Activated naive CD4-positive, alpha-beta T cell treated with anti-CD3 and anti-CD28 coated beads, Interleukin-2, amount 50 U/mL, for 24 hours (primary cell): ENCODE results near the gene SGCA.

Source experiments
- H3K27ac Mint-ChIP-seq: one replicate; pipeline ENCODE4 v1.8.0; 2021; ENCODE audit warnings: mild to moderate bottlenecking, mixed read lengths
- H3K27me3 Mint-ChIP-seq: one replicate; pipeline ENCODE4 v1.8.0; 2021; ENCODE audit warnings: mixed read lengths
- H3K36me3 Mint-ChIP-seq: one replicate; pipeline ENCODE4 v1.8.0; 2021; ENCODE audit warnings: mixed read lengths
- H3K4me1 Mint-ChIP-seq: one replicate; pipeline ENCODE4 v1.8.0; 2021; ENCODE audit warnings: mixed read lengths
- H3K4me3 Mint-ChIP-seq: one replicate; pipeline ENCODE4 v1.8.0; 2021; ENCODE audit warnings: mild to moderate bottlenecking, mixed read lengths
- H3K9me3 Mint-ChIP-seq: one replicate; pipeline ENCODE4 v1.8.0; 2021; ENCODE audit warnings: mixed read lengths

SGCA gene

GRCh38 chr17:50199803-50200456 is 34.1 kb downstream of the SGCA start:
- Mint-ChIP-seq H3K4me1 (peaks cover 17% of the 10 kb centered on the region), H3K36me3 (no peaks in the 10 kb centered on the region), H3K27me3 (peaks cover 30% of the 10 kb centered on the region), H3K4me3 (peak overlapping the region; percentile 83), H3K27ac (no peak overlapping the region), H3K9me3 (no peaks in the 10 kb centered on the region)

GRCh38 chr17:50200457-50201275 is 34.9 kb downstream of the SGCA start:
- H3K4me3 Mint-ChIP-seq, result peak overlapping the region; percentile 83
- no peak overlapping the region for H3K27ac Mint-ChIP-seq

GRCh38 chr17:50201276-50201854 is 35.6 kb downstream of the SGCA start, which contains the start of gene COL1A1:
TSS of gene COL1A1 (minus strand) at chr17:50201631. CDS start at chr17:50201513, 118 bp downstream.
- Mint-ChIP-seq H3K4me1 (peaks cover 17% of the 10 kb centered on the region), H3K4me3 (peak within 1 kb of the TSS; percentile 83), H3K36me3 (no peaks in the 10 kb centered on the region), H3K27ac (no peak within 1 kb of the TSS), H3K9me3 (no peaks in the 10 kb centered on the region), H3K27me3 (peaks cover 41% of the 10 kb centered on the region)

More at GRCh38 chr17:50200457-50201275, 34.9 kb downstream of the SGCA start:
- Mint-ChIP-seq H3K4me1 (peaks cover 17% of the 10 kb centered on the region), H3K27me3 (peaks cover 36% of the 10 kb centered on the region), H3K36me3 (no peaks in the 10 kb centered on the region), H3K9me3 (no peaks in the 10 kb centered on the region)

GRCh38 chr17:50203086-50203485 is 37.3 kb downstream of the SGCA start:
- Mint-ChIP-seq H3K27ac (no peak overlapping the region), H3K36me3 (no peaks in the 10 kb centered on the region), H3K9me3 (no peaks in the 10 kb centered on the region), H3K4me3 (no peak overlapping the region), H3K27me3 (peaks cover 51% of the 10 kb centered on the region), H3K4me1 (peaks cover 17% of the 10 kb centered on the region)

GRCh38 chr17:50203604-50204345 is 38.0 kb downstream of the SGCA start:
- peaks cover 48% of the 10 kb centered on the region for H3K27me3 Mint-ChIP-seq
- no peak overlapping the region for H3K4me3 Mint-ChIP-seq
- peak overlapping the region; percentile 8 for H3K27ac Mint-ChIP-seq
- H3K4me1 Mint-ChIP-seq, result peaks cover 13% of the 10 kb centered on the region
- H3K36me3 Mint-ChIP-seq, result no peaks in the 10 kb centered on the region
- H3K9me3 Mint-ChIP-seq, result no peaks in the 10 kb centered on the region

- no peak overlapping the region for H3K4me3 Mint-ChIP-seq
- no peak overlapping the region for H3K27ac Mint-ChIP-seq
- peaks cover 48% of the 10 kb centered on the region for H3K27me3 Mint-ChIP-seq
- no peaks in the 10 kb centered on the region for H3K9me3 Mint-ChIP-seq
- peaks cover 9% of the 10 kb centered on the region for H3K4me1 Mint-ChIP-seq
- no peaks in the 10 kb centered on the region for H3K36me3 Mint-ChIP-seq
Measured at GRCh38 chr17:50204431-50204830, 38.6 kb downstream of the SGCA start.

GRCh38 chr17:50205111-50205962 is 39.5 kb downstream of the SGCA start:
- H3K27ac Mint-ChIP-seq, result no peak overlapping the region
- no peak overlapping the region for H3K4me3 Mint-ChIP-seq
- H3K9me3 Mint-ChIP-seq, result no peaks in the 10 kb centered on the region
- H3K27me3 Mint-ChIP-seq, result peaks cover 49% of the 10 kb centered on the region
- H3K4me1 Mint-ChIP-seq, result peaks cover 9% of the 10 kb centered on the region
- H3K36me3 Mint-ChIP-seq, result no peaks in the 10 kb centered on the region

GRCh38 chr17:50205963-50206505 is 40.2 kb downstream of the SGCA start:
- Mint-ChIP-seq H3K27me3 (peaks cover 45% of the 10 kb centered on the region), H3K9me3 (no peaks in the 10 kb centered on the region), H3K4me1 (peaks cover 3% of the 10 kb centered on the region), H3K4me3 (no peak overlapping the region), H3K36me3 (no peaks in the 10 kb centered on the region), H3K27ac (no peak overlapping the region)

- Mint-ChIP-seq H3K36me3 (no peaks in the 10 kb centered on the region), H3K9me3 (no peaks in the 10 kb centered on the region), H3K27ac (no peak overlapping the region), H3K4me3 (no peak overlapping the region), H3K4me1 (no peaks in the 10 kb centered on the region), H3K27me3 (peaks cover 43% of the 10 kb centered on the region)
Measured at GRCh38 chr17:50206604-50207293, 40.9 kb downstream of the SGCA start.

GRCh38 chr17:50207315-50207714 is 41.5 kb downstream of the SGCA start:
- peaks cover 39% of the 10 kb centered on the region for H3K27me3 Mint-ChIP-seq
- no peaks in the 10 kb centered on the region for H3K36me3 Mint-ChIP-seq
- H3K4me1 Mint-ChIP-seq, result no peaks in the 10 kb centered on the region
- no peak overlapping the region for H3K27ac Mint-ChIP-seq
- H3K4me3 Mint-ChIP-seq, result no peak overlapping the region
- H3K9me3 Mint-ChIP-seq, result no peaks in the 10 kb centered on the region

GRCh38 chr17:50207792-50208567 is 42.2 kb downstream of the SGCA start:
- H3K4me1 Mint-ChIP-seq, result peaks cover 1% of the 10 kb centered on the region
- peaks cover 33% of the 10 kb centered on the region for H3K27me3 Mint-ChIP-seq
- no peak overlapping the region for H3K4me3 Mint-ChIP-seq
- no peak overlapping the region for H3K27ac Mint-ChIP-seq
- H3K9me3 Mint-ChIP-seq, result no peaks in the 10 kb centered on the region
- no peaks in the 10 kb centered on the region for H3K36me3 Mint-ChIP-seq

GRCh38 chr17:50208611-50209061 is 42.8 kb downstream of the SGCA start:
- H3K27me3 Mint-ChIP-seq, result peaks cover 32% of the 10 kb centered on the region
- H3K27ac Mint-ChIP-seq, result no peak overlapping the region
- no peaks in the 10 kb centered on the region for H3K9me3 Mint-ChIP-seq
- H3K36me3 Mint-ChIP-seq, result no peaks in the 10 kb centered on the region
- peaks cover 5% of the 10 kb centered on the region for H3K4me1 Mint-ChIP-seq
- no peak overlapping the region for H3K4me3 Mint-ChIP-seq

GRCh38 chr17:50209133-50209471 is 43.3 kb downstream of the SGCA start:
- H3K4me3 Mint-ChIP-seq, result no peak overlapping the region
- H3K36me3 Mint-ChIP-seq, result no peaks in the 10 kb centered on the region
- H3K27me3 Mint-ChIP-seq, result peaks cover 29% of the 10 kb centered on the region
- peaks cover 5% of the 10 kb centered on the region for H3K4me1 Mint-ChIP-seq
- H3K9me3 Mint-ChIP-seq, result no peaks in the 10 kb centered on the region
- H3K27ac Mint-ChIP-seq, result no peak overlapping the region
